A673 (cell line): Measurements from ENCODE around the gene CSNK1G3.

Source experiments
- CTCF ChIP-seq: fragments of 300-800, 200-600 bp; sonication (generic); conservative IDR thresholded peaks from 2 replicates; pipeline ENCODE4 v1.5.1; 2017; ENCODE audit warnings: low read depth, mild to moderate bottlenecking, antibody characterized with exemption, low read length, moderate library complexity, mixed read lengths
- EZH2 ChIP-seq: fragments of 200-600 bp; sonication (generic); IDR thresholded peaks from 2 replicates; pipeline ENCODE4 v1.6.1; 2017; ENCODE audit warnings: borderline replicate concordance, low read depth, mild to moderate bottlenecking, mixed read lengths, antibody characterized with exemption, low read length; ENCODE audit not compliant: poor library complexity, severe bottlenecking

GRCh38 chr5:123659011-123659410, 147.0 kb downstream of the CSNK1G3 start:
- TF ChIP-seq CTCF (no peak), EZH2 (no peak)
